GM19240 (cell line): ENCODE data around the gene RIMBP2.
"Not testable (repeated sequence)": the region's sequence is repeated elsewhere in the genome, so short reads cannot be mapped to it uniquely, and the experiment has no call there.

Experiments
- DNase-seq: peaks from one replicate; pipeline ENCODE4 v3.0.0; 2011; ENCODE audit warnings: low spot score; ENCODE audit not compliant: insufficient read length

Gene RIMBP2

GRCh38 chr12:130596241-130596640, 119.9 kb downstream of the RIMBP2 start:
- DNase-seq: no peak

- no peak for DNase-seq
These were observed 120.5 kb downstream of the RIMBP2 start for GRCh38 chr12:130595566-130595965.

DNA sequence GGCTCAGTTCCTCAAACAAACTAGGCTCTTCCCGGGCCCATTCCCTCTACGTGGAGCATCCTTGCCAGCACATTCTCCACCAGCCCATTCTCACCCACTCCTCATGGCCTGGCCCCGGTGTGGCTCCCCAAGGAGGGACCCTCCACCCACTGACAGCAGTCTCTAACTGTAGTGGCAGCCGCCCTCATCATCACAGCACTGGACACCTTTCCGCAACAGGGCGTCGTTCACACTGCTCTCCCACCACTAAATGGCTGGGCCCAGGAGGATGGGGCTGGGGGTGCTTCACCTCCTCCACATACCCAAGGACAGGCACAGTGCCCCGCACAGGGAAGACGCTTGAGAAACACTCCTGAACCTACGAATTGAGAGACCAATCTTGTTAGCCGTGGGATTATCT, 123.0 kb downstream of the RIMBP2 start:
- DNase-seq: no peak

GRCh38 chr12:130592641-130593040, 123.5 kb downstream of the RIMBP2 start:
- DNase-seq: no peak

DNA sequence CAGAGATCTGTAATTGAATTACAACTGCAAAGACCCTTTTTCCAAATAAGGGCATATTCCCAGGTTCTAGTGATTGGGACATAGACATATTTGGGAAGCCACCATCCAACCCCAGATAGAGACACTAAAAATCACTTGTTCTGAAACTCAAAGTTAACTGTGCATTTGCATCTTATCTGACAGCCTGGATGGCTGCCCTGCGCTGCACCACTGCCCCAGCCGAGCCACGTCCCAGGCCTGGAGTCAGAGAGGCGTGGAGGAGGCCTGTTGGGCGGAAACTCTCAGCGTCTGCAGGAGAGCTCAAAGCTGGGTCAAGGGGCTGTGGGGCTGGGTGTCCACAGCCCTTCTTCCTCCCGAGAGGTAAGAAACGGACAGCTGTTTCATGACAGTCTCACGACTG, 124.4 kb downstream of the RIMBP2 start:
- DNase-seq: no peak

GRCh38 chr12:130590685-130591084, 125.4 kb downstream of the RIMBP2 start:
- no peak for DNase-seq

- no peak for DNase-seq
These were observed 126.4 kb downstream of the RIMBP2 start for GRCh38 chr12:130589540-130590317.

- DNase-seq: no peak
These were observed 127.2 kb downstream of the RIMBP2 start for GRCh38 chr12:130588696-130589539.

DNA sequence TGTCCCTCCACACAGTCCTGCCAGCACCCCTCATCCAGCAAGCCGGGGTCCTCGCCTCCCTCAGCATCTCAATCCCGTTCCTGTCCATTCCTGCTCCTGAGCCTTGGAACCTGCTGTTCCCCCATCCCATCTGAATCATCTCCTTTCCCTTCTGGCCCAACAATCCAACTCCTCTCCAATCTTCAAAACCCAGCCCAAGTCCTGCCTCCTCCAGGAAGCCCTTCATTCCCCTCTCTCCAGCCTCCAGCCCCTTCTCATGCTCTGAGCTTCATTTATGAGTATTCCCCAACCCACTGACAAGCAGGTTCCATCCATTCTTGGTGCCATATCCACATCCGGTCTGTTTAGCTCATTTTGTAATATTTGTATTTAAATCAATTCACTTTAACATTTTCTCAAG, 128.1 kb downstream of the RIMBP2 start:
- no peak for DNase-seq

- DNase-seq: not testable (repeated sequence)
These were observed 131.6 kb downstream of the RIMBP2 start for GRCh38 chr12:130584475-130584874.

GRCh38 chr12:130583800-130584199, 132.3 kb downstream of the RIMBP2 start:
- no peak for DNase-seq

DNA sequence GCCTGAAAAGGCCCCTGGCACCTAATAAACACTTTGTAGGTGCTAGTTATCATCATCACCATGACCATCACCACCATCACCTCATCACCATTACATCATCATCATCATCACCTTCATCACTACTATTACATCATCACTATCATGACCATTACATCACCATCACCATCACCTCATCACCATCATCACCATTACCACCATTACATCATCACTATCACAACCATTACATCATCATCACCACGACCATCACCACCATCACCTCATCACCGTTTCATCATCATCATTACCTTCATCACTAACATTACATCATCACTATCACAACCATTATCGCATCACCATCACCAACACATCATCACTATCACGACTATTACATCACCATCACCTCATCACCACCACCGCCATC, 132.8 kb downstream of the RIMBP2 start:
- DNase-seq: no peak

- DNase-seq: no peak
These were observed 133.8 kb downstream of the RIMBP2 start for GRCh38 chr12:130582286-130582685.

DNA sequence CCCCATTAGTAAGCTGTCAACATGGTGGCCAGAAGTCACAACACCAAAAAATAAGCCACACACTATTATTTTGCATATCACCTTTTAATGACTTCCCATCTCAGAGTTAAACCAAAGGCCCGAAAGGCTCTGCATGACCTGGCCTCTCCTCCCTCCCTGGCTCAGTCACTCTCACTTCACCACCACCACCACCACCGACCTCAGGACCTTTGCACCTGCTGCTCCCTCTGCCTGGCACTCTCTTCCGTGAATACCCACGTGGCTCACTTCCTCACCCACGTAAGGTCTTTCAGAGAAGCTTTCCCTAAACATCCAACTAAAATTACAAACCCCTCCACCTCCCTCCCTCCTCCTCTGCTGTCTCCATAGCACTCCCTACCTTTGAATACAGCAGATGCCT, 134.3 kb downstream of the RIMBP2 start:
- DNase-seq: no peak

GRCh38 chr12:130579231-130579630, 136.9 kb downstream of the RIMBP2 start:
- no peak for DNase-seq

DNA sequence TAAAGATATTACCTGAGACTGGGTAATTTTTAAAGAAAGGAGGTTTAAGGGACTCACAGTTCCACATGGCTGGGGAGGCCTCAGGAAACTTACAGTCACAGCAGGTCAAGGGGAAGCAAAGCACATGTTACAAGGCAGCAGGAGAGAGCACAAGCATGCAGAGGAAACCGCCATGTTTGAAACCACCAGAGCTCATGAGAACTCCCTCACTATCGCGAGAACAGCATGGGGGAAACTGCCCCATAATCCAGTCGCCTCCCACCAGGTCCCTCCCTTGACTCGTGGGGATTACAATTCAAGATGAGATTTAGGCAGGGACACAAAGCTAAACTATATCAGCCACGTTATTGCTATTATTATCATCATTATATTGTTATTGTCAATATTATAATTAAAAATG, 138.7 kb downstream of the RIMBP2 start:
- no peak for DNase-seq

GRCh38 chr12:130576371-130576816, 139.7 kb downstream of the RIMBP2 start:
- DNase-seq: no peak

DNA sequence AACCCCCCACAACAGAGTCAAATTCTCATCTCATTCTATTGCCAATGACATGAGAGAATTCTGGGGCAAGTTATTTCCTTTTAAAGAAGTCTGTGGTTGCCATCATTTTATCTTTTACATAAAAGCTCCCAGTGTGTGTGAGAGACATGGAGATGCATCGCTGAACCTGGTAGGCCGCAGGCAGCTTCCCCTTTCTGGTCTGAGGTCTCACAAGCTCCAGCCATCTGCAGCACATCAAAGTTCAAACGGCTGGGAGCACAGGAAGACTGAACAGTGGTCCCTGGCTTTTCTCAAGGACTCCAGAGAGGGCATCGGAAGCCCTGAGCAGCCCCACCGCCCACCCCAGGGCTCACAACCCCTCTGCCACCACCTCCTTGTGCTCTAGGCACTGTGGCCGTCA, 141.7 kb downstream of the RIMBP2 start:
- no peak for DNase-seq

DNA sequence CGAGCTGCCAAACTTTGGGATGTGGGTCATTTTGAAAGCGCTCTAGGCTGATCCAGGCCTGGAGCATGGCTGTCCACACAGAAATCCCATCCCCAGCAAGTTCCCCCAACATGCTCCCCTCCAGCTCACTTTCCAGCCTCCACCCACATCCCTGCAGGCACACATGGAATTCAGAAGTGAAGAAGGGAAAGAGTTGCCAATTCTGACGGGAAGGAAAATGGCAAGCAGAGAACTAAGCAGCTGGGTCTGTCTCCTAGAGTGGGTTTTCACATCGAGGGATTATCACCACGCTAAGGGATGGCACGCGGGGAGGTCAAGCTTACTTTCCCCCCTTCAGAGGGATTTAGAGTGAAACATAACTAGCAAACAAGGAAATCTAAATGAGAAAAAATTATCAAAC, 142.3 kb downstream of the RIMBP2 start:
- DNase-seq: no peak

GRCh38 chr12:130573235-130573634, 142.9 kb downstream of the RIMBP2 start:
- DNase-seq: no peak

- DNase-seq: no peak
These were observed 143.5 kb downstream of the RIMBP2 start for GRCh38 chr12:130572553-130572952.

DNA sequence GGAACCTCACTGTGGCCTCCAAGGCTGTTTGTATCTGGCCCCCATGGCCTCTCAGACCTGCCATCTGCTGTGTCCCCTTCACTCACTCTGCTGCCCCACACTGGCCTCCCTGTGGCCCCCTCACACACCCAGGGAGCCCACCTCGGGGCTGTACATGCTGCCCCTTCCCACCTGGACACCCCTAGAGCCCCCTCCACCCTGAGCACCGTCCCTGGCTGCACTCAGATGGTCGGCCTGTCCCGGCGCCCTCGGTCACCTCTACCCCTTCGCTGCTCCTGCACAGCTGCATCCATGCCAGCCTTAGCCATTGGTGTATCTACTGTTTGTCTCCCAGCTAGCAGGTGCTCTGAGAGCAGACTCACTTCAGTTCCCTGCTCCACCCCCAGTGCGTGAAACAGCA, 144.4 kb downstream of the RIMBP2 start:
- no peak for DNase-seq

DNA sequence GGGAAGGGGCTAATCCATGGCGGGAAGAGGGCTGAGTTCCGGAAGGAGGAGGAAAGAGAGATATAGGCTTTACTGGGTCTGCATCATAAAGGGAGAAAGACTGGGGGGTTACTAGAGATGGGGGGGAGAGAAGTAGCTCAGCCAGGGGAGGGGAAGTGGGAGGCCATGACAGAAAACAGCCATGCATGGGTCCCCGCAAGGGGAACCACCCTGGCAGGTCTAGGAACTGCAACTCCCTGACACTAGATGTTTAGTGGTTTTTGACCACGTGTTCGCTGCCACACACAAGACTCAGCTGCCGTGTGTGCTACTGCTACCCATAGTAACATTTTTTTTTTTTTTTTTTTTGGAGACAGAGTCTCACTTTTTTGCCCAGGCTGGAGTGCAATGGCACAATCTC, 145.0 kb downstream of the RIMBP2 start:
- DNase-seq: no peak
